Prostate gland (tissue), 2 donors: ENCODE data around the gene AOAH. TPM values are rescaled to one million over a fixed set of nuclear protein-coding genes. Genes with fewer than 3 reads are reported as not detected.

Source experiments
- DNase-seq: peaks from one replicate; pipeline ENCODE4 v3.0.0-alpha.2; 2019; ENCODE audit warnings: low spot score
- H3K27ac ChIP-seq, 2 donors: fragments of 200-600 bp; sonication (generic); 2 replicates each; pipeline ENCODE4 v1.5.1; 2017 to 2019
- H3K27me3 ChIP-seq: fragments of 200-600 bp; sonication (generic); replicated peaks from 2 replicates; pipeline ENCODE4 v1.5.1; 2019; ENCODE audit not compliant: insufficient read depth
- H3K36me3 ChIP-seq, 2 donors: fragments of 200-600 bp; sonication (generic); 1 replicate in 1 of 2; 2 replicates in 1 of 2; pipeline versions ENCODE4 v1.5.1 to v1.8.1; 2017 to 2019
- H3K4me1 ChIP-seq: fragments of 200-600 bp; sonication (generic); replicated peaks from 2 replicates; pipeline ENCODE4 v1.5.1; 2019
- H3K4me3 ChIP-seq, 2 donors: fragments of 200-600 bp; sonication (generic); 2 replicates each; pipeline ENCODE4 v1.5.1; 2017 to 2019
- H3K9me3 ChIP-seq: fragments of 200-600 bp; sonication (generic); 2 replicates; pipeline ENCODE4 v1.5.1; 2017
- CTCF ChIP-seq, 4 experiments: fragments of 200-600 bp in 2 of 4; fragments of 450-650 bp in 2 of 4; sonication (generic) in 2 of 4; IDR thresholded peaks; 1 replicate in 3 of 4; 2 replicates in 1 of 4; pipeline ENCODE4 v1.5.1; 2016 to 2019; ENCODE audit warnings: antibody characterized with exemption in 4 of 4, mild to moderate bottlenecking in 2 of 4, moderate library complexity in 2 of 4
- POLR2A ChIP-seq: fragments of 450-650 bp; IDR thresholded peaks from one replicate; pipeline ENCODE4 v1.6.1; 2016; ENCODE audit warnings: antibody characterized with exemption, mild to moderate bottlenecking
- POLR2AphosphoS5 ChIP-seq: sonication (generic); formaldehyde crosslinking; IDR thresholded peaks from one replicate; pipeline ENCODE4 v1.6.1; 2017; ENCODE audit warnings: antibody characterized with exemption
- WGBS: methylation state at CpG from one replicate; pipeline ENCODE4 v1.1.5; 2018; 5-methylcytosine and 5-hydroxymethylcytosine counted together
- intact Hi-C: fragments of 100-400 bp; cut with DNase I; formaldehyde crosslinking; loops from one replicate; pipeline ENCODE4 v1.14.2; 2022
- total RNA-seq, 2 donors: library from RNA; depleted of rRNA; stranded (reverse); fragments of >200 nt; gene quantifications; one replicate each; pipeline ENCODE4 v1.1.0, GENCODE V29; 2016

Gene AOAH
- total RNA-seq, 2 donors from 2014 or later = 4.1 to 4.8 TPM

- 84% methylated on average over 2 of the region's 2 CpGs for WGBS
- no peaks in the 10 kb centered on the region for H3K9me3 ChIP-seq
Observed at GRCh38 chr7:36562121-36562520, 162.2 kb downstream of the AOAH start.

GRCh38 chr7:36549029-36549428 is 175.3 kb downstream of the AOAH start:
- no peaks in the 10 kb centered on the region for H3K4me1 ChIP-seq

More at GRCh38 chr7:36562121-36562520, 162.2 kb downstream of the AOAH start:
- Histone ChIP-seq H3K27ac (no peak overlapping the region), H3K27me3 (no peaks in the 10 kb centered on the region), H3K4me3 (no peak overlapping the region), H3K4me1 (no peaks in the 10 kb centered on the region), H3K36me3 (no peaks in the 10 kb centered on the region)
- no peak for TF ChIP-seq POLR2AphosphoS5
- TF ChIP-seq POLR2A = no peak
- no peak for TF ChIP-seq CTCF (IDR thresholded peaks at IDR 0.05)
- no peak for DNase-seq
- intact Hi-C loops = no loop called here

GRCh38 chr7:36547416-36547815 is 176.9 kb downstream of the AOAH start:
- H3K36me3 ChIP-seq = no peaks in the 10 kb centered on the region
- H3K4me3 ChIP-seq = no peak overlapping the region
- no peak for TF ChIP-seq CTCF (IDR thresholded peaks at IDR 0.05)
- TF ChIP-seq POLR2A = no peak
- TF ChIP-seq POLR2AphosphoS5 = no peak
- no peaks in the 10 kb centered on the region for H3K27me3 ChIP-seq
- intact Hi-C loops = no loop called here
- H3K4me1 ChIP-seq = no peaks in the 10 kb centered on the region
- 40% methylated on average over 5 of the region's 5 CpGs for WGBS
- H3K27ac ChIP-seq = no peak overlapping the region
- H3K9me3 ChIP-seq = no peaks in the 10 kb centered on the region
- no peak for DNase-seq

More at GRCh38 chr7:36549029-36549428, 175.3 kb downstream of the AOAH start:
- Histone ChIP-seq H3K27ac (no peak overlapping the region), H3K4me3 (no peak overlapping the region), H3K36me3 (no peaks in the 10 kb centered on the region), H3K9me3 (no peaks in the 10 kb centered on the region), H3K27me3 (no peaks in the 10 kb centered on the region)
- TF ChIP-seq POLR2A (no peak), CTCF (IDR thresholded peaks at IDR 0.05) (no peak), POLR2AphosphoS5 (no peak)
- intact Hi-C loops = no loop called here
- DNase-seq = no peak
- WGBS = 81% methylated on average over 2 of the region's 2 CpGs

GRCh38 chr7:36546331-36546730 is 178.0 kb downstream of the AOAH start:
- Histone ChIP-seq H3K4me3 (no peak overlapping the region), H3K27ac (no peak overlapping the region), H3K4me1 (no peaks in the 10 kb centered on the region), H3K27me3 (no peaks in the 10 kb centered on the region), H3K36me3 (no peaks in the 10 kb centered on the region), H3K9me3 (no peaks in the 10 kb centered on the region)
- 22% methylated on average over 1 of the region's 1 CpG for WGBS
- DNase-seq = no peak
- intact Hi-C loops = no loop called here
- TF ChIP-seq CTCF (IDR thresholded peaks at IDR 0.05) = no peak
- no peak for TF ChIP-seq POLR2AphosphoS5
- no peak for TF ChIP-seq POLR2A

GRCh38 chr7:36545291-36545690 is 179.0 kb downstream of the AOAH start:
- Histone ChIP-seq H3K27ac (no peak overlapping the region), H3K9me3 (no peaks in the 10 kb centered on the region), H3K27me3 (no peaks in the 10 kb centered on the region), H3K36me3 (no peaks in the 10 kb centered on the region), H3K4me1 (no peaks in the 10 kb centered on the region), H3K4me3 (no peak overlapping the region)
- no peak for DNase-seq
- no peak for TF ChIP-seq POLR2AphosphoS5
- TF ChIP-seq POLR2A = no peak
- no peak for TF ChIP-seq CTCF (IDR thresholded peaks at IDR 0.05)
- WGBS = 55% methylated on average over 2 of the region's 2 CpGs
- intact Hi-C loops = no loop called here
